GM12801 (cell line): ENCODE measurements around the gene COG3.

ENCODE experiments used
- TF ChIP-seq, protein P1 (sequence below): IDR thresholded peaks from one replicate; pipeline ENCODE4 v1.5.1; 2011; ENCODE audit warnings: control low read depth; ENCODE audit not compliant: insufficient read length; ENCODE audit errors: extremely low read depth

The COG3 gene

DNA sequence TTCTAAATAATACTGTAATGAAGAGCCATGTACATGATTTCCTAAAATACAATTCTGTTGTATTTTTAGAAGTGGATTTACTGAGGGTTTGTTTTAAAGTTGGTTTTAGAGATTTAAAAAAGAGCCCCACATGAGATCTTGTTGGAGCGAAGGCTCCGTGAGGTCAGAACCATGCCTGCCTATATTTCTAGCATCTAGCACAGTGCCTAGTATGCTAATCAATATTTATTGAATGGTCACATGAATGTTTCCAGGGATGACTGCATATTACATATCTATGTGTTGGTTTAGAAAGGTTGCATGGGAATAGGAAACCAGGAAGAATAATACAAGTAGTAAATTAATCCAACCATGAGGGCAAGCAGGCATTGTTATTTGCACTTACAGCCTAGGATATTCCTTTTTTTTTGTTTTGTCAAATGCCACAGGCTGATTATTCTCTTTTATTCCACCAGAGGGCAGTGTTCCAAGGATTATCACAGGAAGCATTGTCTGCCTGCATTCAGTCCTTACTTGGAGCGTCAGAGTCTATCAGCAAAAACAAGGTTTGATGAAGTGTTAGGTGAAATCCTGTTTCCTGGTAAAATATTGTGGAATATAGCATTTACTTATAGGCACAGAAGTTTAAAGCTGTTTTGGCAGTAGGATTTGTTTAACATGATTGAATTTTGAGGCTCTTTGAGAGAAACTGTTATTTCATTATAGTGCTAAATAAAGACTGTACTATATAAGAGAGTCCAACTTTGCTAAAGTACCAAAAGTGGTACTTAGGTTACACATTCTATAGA lies 46.8 kb downstream of the COG3 start:
- TF ChIP-seq, protein P1, sequence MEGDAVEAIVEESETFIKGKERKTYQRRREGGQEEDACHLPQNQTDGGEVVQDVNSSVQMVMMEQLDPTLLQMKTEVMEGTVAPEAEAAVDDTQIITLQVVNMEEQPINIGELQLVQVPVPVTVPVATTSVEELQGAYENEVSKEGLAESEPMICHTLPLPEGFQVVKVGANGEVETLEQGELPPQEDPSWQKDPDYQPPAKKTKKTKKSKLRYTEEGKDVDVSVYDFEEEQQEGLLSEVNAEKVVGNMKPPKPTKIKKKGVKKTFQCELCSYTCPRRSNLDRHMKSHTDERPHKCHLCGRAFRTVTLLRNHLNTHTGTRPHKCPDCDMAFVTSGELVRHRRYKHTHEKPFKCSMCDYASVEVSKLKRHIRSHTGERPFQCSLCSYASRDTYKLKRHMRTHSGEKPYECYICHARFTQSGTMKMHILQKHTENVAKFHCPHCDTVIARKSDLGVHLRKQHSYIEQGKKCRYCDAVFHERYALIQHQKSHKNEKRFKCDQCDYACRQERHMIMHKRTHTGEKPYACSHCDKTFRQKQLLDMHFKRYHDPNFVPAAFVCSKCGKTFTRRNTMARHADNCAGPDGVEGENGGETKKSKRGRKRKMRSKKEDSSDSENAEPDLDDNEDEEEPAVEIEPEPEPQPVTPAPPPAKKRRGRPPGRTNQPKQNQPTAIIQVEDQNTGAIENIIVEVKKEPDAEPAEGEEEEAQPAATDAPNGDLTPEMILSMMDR, result no peak

- TF ChIP-seq, protein P1, result no peak
Measured at GRCh38 chr13:45512098-45512496, 47.4 kb downstream of the COG3 start.

DNA sequence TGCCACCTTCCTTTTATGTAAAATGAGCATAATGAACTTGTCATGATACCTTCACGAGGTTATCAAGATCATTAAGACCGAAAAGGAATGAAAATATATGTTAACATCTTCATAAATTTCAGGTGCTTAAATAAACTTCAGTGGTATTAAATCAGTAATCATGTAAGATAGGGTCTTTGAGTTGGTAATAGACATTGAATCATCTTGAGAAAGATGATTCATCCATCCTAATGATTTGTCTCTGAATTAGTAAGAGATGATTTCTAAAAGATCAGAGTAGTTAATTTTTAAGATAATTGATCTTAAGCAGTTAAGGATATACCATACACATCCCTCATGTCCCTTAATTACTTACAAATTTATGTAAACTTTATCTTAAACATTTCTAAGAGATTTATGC lies 52.0 kb downstream of the COG3 start:
- TF ChIP-seq, protein P1, result no peak

GRCh38 chr13:45518525-45519245 lies 53.9 kb downstream of the COG3 start:
- TF ChIP-seq, protein P1, result no peak

GRCh38 chr13:45519493-45519892 lies 54.8 kb downstream of the COG3 start:
- TF ChIP-seq, protein P1, result no peak

GRCh38 chr13:45521297-45521696 lies 56.6 kb downstream of the COG3 start:
- TF ChIP-seq, protein P1, result no peak

DNA sequence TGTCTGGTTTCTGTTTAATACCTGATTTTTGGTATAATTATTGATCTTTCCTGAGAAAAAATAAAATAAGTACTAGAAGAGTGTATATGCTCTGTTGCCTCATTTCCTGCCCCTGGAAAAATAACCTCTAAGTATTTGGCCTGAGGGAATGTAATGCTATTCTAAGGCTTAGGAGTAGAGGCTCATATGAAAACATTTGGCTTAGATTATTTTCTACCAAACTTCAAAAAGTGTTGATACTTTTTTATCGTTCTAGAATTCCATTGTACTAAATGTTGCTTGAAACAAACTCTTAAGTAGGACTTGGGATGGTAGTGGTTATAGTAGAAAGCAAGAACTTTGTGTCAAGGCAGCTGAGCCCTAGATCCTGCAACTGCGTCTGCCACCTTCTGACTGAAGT lies 57.8 kb downstream of the COG3 start:
- TF ChIP-seq, protein P1, result no peak
